NCI-H2196 treated with DMSO at 0.1 percent for 48 hours (cell line): ENCODE results near the gene DOCK1.
"Not testable (repeated sequence)": the region's sequence is repeated elsewhere in the genome, so short reads cannot be mapped to it uniquely, and the experiment has no call there.

Experiments
- DNase-seq: peaks from one replicate; lab custom pipeline; 2025; ENCODE audit not compliant: unreplicated experiment; lab: John Stamatoyannopoulos, UW

Gene DOCK1

DNA sequence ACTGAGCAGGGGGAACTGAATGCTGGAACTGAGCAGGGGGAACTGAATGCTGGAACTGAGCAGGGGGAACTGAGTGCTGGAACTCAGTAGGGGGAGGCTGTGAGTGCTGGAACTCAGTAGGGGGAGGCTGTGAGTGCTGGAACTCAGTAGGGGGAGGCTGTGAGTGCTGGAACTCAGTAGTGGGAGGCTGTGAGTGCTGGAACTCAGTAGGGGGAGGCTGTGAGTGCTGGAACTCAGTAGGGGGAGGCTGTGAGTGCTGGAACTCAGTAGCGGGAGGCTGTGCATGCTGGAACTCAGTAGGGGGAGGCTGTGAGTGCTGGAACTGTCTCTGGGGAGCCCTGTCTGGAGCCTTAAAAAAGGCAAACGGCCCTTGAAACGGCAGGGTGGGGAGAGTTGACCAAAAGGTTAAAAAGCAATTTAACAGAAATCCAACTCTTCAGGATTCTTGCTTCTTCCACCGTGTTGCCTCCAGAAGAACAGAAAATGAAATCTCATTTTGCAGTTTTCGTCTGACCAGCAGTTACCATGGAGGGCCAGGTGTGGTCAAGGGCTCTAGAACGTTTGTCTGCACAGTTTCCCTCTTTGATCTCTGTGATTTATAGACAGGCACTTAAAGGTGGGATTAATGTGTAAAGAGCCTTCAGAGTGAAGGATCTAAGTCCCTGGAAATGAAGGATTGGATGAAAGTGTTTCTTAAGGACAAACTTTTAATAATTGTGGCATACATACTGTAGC is 19.1 kb downstream of the DOCK1 start:
- DNase-seq = no peak

DNA sequence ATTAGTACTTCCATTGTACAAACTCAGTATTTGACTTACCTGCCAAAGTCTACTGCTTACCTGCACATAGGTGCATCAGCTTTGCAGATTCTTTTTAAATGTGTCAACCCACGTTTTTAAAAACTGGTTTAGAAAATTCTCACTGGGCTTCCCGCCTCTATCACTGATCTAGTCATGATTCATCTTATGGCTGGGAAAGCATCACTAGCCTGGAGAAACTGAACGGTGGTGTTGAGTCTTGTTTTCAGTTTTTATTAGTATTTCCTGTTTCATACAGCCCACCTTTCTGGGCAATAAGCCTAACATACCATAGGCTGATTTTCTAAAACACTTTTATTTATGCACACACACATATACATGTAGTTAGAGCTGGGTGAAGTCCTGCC is 19.7 kb downstream of the DOCK1 start:
- DNase-seq = no peak

DNA sequence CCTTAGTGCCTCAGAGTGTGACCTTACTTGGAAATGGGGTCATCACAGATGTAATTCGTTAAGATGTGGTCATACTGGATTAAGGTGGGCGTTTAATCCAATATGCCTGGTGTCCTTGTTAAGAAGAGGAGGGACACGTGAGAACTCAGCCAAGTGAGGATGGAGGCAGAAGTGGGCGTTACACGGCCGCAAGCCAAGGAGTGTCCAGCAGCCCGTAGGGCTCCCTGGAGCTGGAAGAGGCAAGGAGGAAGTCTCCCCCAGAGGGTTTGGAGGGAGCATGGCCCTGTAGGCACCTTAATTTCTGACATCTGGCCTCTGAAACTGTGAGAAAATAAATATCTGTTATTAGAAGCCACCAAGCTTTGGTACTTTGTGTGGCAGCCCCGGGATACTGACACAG is 21.3 kb downstream of the DOCK1 start:
- no peak for DNase-seq

- DNase-seq = no peak
Measured at GRCh38 chr10:126927799-126928198, 22.6 kb downstream of the DOCK1 start.

- no peak for DNase-seq
Measured at GRCh38 chr10:126928274-126928673, 23.0 kb downstream of the DOCK1 start.

DNA sequence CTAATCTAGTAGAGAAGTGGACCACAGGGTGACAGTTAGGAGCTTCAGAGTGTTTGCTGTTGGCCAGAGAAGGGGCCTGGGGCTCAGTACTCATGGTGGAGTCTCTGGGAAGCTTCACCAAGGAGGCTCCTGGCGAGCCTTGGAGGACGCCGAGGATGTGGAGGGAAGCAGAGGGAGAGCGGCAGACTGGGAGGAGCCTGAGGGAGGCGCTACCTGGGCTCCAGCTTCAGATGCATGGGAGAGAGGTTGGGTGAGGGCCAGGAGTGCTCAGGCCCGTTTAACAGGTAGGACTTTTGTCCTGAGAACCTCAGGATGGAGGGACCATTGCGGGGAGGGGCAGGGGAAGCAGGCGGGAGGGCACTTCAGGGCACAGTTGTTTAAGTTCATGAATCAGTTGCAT is 24.2 kb downstream of the DOCK1 start:
- no peak for DNase-seq

- DNase-seq = no peak
Measured at GRCh38 chr10:126930131-126930882, 25.1 kb downstream of the DOCK1 start.

- DNase-seq = no peak
Measured at GRCh38 chr10:126930883-126931503, 25.8 kb downstream of the DOCK1 start.

DNA sequence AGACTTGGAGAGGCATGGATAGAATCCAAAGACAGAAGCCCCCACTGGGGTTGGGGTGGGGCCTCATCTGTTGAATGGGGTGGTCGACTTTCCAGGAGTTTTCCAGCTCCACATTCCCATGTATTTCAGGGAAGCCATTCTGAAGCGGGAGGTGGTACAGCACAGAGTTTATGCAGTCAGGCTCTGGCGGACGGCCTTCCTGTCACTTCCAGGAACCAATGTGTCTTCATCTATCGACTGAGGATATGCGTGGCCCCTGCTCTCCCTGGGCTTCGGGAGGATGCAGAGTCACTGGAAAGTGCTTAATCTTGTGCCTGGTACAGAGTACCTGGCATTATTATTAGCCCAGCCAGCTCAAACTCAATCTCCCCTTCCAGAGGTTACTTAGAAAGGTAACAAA is 26.3 kb downstream of the DOCK1 start:
- DNase-seq = no peak

- no peak for DNase-seq
Measured at GRCh38 chr10:126932516-126932915, 27.3 kb downstream of the DOCK1 start.

GRCh38 chr10:126933116-126933515 is 27.9 kb downstream of the DOCK1 start:
- DNase-seq = no peak

GRCh38 chr10:126935263-126935946 is 30.2 kb downstream of the DOCK1 start:
- no peak for DNase-seq

DNA sequence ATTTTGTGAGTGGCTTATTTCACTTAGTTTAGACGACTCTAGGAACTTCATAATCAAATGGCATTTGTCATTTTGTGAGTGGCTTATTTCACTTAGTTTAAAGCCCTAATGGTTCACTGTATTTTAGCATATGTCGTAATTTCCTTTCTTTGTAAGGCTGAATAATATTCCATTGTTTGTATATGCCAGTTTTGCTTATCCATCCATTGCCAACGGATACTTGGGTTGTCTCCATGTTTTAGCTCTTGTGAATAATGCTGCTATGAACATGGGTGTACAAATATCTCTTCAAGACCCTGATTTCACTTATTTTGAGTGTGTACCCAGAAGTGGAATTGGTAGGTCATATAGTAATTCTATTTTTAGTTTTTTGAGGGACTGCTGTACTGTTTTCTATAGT is 31.8 kb downstream of the DOCK1 start:
- no peak for DNase-seq

- DNase-seq = not testable (repeated sequence)
Measured at GRCh38 chr10:126938121-126938520, 32.9 kb downstream of the DOCK1 start.

- no peak for DNase-seq
Measured at GRCh38 chr10:126939706-126940105, 34.5 kb downstream of the DOCK1 start.

DNA sequence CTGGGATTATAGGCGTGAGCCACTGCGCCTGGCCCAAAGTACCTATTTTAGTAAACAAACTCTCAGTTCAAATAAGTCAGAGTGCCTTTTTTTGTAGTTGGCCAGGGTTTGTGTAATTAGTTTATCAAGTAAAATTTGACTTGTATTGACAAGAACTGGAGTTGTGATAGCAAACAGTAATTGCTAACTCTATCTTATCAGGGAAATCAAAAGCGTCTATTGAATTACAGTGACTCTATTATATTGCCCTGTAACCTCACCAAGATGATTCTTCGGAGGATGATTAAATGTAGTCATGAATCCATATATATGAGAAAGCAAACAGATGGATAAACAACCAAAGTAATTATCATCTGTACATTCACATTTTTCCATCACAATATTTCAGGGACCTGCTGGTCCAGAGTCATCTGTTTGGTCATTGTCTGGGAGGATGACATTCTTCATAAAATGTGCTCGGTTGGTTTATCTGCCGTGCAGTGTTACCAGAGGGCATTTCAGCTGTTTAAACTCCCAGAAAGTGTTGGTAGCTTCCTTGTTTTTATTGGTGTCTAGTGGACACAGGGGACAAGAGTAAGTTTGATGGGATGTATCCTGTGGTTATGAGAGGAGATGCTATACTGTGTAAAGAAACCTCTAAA is 35.6 kb downstream of the DOCK1 start:
- no peak for DNase-seq

- DNase-seq = no peak
Measured at GRCh38 chr10:126944191-126944590, 39.0 kb downstream of the DOCK1 start.

DNA sequence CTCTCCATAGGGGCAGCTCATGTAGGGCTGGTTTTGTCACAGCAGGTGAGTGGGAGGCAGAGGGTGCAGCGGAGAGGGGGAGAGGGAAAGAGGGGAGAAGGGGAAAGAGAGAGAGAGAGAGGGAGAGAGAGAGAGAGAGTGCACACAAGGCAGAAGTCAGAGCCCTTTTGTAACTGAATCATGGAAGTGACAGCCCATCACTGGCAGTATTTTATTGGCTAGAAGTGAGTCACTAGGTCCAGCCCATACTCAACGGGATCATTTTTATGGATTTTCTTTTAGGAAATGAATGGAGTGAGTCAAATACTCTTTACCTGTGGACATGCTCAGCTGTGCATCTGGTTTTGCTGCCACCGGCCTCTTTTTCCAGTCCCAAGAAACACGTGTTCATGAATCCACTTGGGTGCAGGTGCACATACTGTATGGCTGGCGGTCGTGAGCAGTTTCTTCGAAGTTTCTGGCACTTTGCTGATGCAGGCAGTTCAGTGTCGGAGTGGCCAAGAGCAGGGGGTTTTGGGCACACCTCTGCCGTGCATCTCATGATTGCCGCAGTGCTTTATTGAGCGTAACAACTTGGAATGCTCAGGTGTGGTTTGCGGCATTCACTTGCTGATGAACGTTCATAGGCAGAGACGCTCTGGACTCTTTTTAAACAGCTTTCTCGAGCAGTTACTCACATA is 40.3 kb downstream of the DOCK1 start:
- DNase-seq = no peak

GRCh38 chr10:126946746-126947145 is 41.5 kb downstream of the DOCK1 start:
- DNase-seq = no peak

DNA sequence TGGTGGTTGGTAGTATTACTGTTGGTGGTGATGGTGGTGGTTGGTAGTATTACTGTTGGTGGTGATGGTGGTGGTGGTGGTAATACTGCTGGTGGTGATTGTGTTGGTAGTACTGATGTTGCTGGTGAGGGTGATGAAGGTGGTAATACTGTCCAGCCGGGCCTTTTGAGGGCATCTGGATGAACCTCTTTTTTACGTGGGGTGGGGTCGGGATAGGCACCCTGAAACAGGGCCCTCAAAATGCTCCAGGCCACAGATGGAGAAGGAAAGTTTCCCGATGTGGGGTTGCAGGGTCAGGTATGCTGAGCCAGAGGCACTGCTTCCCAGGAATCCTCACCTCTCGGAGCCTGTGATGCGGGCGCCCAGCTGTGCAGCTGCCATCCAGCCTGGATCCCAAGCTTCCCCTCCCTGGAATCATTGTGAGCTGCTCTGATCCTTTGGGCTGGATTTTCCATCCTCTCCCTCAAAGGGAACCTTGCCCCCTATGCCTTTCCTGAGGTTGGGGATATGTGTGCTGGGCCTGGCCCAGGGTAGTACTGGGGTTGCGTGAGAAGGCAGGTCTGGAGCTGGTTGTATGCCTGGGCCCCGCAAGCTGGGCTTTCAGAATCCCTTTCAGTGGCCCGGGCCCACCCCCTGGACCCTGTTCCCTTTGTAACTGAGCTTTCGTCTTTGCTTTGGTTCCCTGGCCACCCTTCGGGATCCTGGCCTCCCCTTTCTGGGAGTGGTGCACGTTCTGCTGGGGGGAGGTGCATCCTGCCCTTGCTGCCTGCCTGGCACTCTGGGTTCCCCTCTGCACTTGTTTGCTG is 43.3 kb downstream of the DOCK1 start:
- no peak for DNase-seq
